Stimulated activated effector memory CD8-positive, alpha-beta T cell treated with anti-CD3 and anti-CD28 coated beads, Interleukin-12 subunit alpha, Interleukin-12 subunit beta, amount 100 ng/mL, for 72 hours (primary cell): ENCODE measurements around the gene ACE.

Experiments
- ATAC-seq: fragments of 150-1000 bp; cut with Tn5 transposase; 2 replicates; pipeline ENCODE4 v1.10.0; 2021
- DNase-seq, 2 donors: peaks; one replicate each; pipeline ENCODE4 v3.0.0; 2021 to 2022; ENCODE audit warnings: low spot score in 2 of 2
- H3K27ac Mint-ChIP-seq: one replicate; pipeline ENCODE4 v1.8.0; 2022; ENCODE audit warnings: mild to moderate bottlenecking, mixed read lengths
- H3K36me3 Mint-ChIP-seq: one replicate; pipeline ENCODE4 v1.8.0; 2022; ENCODE audit warnings: mild to moderate bottlenecking, mixed read lengths
- H3K4me1 Mint-ChIP-seq: one replicate; pipeline ENCODE4 v1.8.0; 2022; ENCODE audit warnings: mixed read lengths
- H3K4me3 Mint-ChIP-seq: one replicate; pipeline ENCODE4 v1.8.0; 2022; ENCODE audit warnings: mild to moderate bottlenecking, mixed read lengths
- H3K9me3 Mint-ChIP-seq: one replicate; pipeline ENCODE4 v1.8.0; 2022; ENCODE audit warnings: mixed read lengths

ACE gene

DNA sequence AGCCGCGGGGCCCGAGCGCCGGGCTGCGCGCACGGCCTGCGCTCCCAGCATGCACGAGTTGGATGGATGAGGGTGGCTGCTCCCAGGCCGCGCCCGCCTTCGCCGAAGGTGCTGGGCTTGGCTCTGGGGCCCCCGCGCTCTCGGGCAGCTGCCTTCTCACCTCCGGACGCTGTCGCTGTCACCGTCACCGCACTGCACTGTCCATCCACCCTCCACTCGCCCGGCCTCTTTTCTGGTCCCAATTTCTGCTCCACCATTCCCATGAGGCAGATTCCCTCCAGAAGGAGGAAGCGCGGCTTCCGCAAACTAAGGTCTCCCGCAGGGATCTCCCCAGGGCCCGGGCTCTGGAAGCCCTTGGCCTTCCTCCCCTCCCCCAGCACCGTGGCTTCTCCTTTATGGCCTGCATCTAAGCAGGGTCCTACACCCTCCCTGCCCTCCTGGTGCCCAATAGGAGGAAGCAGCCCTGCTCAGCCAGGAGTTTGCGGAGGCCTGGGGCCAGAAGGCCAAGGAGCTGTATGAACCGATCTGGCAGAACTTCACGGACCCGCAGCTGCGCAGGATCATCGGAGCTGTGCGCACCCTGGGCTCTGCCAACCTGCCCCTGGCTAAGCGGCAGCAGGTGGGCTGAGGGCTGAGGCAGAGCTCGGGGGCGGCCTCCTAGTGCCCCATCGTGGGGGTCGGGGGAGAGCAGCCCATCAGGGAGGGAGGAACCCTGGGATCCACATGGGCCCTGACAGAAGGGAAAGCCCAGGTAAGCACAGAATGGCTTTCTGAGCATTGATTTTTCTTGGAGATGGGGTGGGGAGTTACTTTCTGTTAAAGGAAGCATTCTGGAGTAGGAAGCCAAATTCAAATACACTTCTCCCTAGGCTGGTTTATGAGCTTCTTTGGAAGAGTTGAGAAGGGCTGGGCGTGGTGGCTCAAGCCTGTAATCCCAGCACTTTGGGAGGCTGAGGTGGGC is 899 bp downstream of the ACE start:
- H3K27ac Mint-ChIP-seq: peak overlapping the region; percentile 20
- ATAC-seq: peak; percentile 24

DNA sequence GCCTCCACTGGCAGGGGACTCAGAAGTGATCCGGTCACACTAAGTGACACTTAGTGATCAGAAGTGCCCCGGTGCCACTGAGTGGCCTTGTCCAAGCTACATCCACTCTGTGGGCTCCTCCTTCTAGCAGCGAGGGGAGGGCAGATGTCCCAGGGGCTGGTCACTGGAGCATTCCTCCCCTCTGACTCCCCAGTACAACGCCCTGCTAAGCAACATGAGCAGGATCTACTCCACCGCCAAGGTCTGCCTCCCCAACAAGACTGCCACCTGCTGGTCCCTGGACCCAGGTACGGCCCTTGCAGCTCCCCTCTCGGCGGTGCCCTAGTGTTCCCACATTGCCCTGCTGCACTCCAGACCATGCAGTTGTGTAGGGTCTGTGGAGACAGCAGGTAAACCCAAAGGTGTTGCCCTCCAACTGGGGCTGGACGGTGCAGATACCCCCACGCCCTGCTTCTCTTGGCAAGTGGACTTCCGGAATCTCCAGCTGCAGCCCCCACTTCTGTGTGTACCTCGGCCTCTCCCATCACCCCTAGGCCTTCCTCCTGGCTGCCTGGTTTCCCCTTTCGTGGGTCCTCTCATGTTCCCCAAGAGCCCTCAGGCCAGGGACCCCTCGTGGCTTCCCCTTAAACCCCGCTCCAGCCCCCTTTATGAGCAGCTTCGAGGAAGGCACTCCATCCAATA is 2.1 kb downstream of the ACE start:
- peaks cover 25% of the 10 kb centered on the region for H3K4me1 Mint-ChIP-seq
- H3K27ac Mint-ChIP-seq: no peak overlapping the region
- ATAC-seq (peak; percentile 87), DNase-seq (peak; percentile 56 to 86)
- peak overlapping the region; percentile 76 for H3K4me3 Mint-ChIP-seq
- H3K36me3 Mint-ChIP-seq: no peaks in the 10 kb centered on the region
- H3K9me3 Mint-ChIP-seq: no peaks in the 10 kb centered on the region

More for the DNA sequence above, 899 bp downstream of the ACE start:
- peak overlapping the region; percentile 76 for H3K4me3 Mint-ChIP-seq
- no peaks in the 10 kb centered on the region for H3K9me3 Mint-ChIP-seq
- H3K36me3 Mint-ChIP-seq: no peaks in the 10 kb centered on the region
- H3K4me1 Mint-ChIP-seq: peaks cover 25% of the 10 kb centered on the region
- no peak for DNase-seq

DNA sequence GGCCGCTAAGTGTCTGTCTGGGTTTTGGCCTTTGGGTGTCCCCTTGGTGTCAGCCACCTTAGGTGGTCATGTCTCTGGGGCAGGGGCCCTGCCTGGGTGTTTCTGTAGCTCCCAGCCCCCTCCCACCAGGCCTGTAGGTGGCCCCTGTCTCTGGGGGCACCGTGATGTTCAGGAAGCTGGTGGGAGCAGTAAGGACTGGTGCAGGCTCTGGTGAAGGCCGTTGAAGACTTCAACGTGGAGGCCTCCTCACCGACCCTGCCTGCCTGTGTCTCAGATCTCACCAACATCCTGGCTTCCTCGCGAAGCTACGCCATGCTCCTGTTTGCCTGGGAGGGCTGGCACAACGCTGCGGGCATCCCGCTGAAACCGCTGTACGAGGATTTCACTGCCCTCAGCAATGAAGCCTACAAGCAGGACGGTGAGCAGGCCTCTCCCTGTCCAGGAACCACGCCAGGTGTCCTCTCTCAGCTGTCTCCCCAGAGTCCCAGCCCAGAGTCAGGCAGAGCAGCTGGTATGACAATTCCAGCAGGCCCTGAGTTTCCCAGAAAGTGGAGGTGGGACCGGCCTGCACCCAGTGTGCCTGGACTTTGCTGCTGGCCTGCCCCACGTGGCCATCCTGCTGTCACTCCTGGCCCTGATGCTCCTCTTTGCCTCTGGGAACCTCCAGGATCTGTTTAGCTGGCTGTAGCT is 2.8 kb downstream of the ACE start:
- Mint-ChIP-seq H3K4me3 (no peak overlapping the region), H3K27ac (no peak overlapping the region), H3K4me1 (peaks cover 25% of the 10 kb centered on the region), H3K36me3 (no peaks in the 10 kb centered on the region), H3K9me3 (no peaks in the 10 kb centered on the region)
- DNase-seq: no peak
- ATAC-seq: no peak

DNA sequence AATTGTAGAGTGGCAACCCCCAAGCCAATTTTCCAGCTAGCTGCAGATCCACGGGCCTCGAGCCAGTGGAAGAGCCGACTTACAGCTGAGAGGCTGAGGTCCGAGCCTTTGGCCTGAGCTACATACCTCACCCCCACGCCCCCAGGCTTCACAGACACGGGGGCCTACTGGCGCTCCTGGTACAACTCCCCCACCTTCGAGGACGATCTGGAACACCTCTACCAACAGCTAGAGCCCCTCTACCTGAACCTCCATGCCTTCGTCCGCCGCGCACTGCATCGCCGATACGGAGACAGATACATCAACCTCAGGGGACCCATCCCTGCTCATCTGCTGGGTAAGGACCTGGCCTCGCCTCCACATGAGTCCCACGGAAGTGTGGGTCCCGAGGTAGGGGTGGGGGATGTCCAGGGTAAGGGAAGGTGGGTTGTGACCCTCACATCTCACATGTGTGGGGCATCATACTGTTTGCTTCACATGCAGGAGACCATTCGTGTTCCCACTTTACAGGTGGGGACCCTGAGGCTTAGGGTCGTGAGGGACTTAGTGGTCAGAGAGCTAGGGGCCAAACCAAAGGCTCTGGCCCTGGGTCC is 3.4 kb downstream of the ACE start:
- Mint-ChIP-seq H3K9me3 (no peaks in the 10 kb centered on the region), H3K4me1 (peaks cover 22% of the 10 kb centered on the region), H3K4me3 (no peak overlapping the region), H3K27ac (no peak overlapping the region), H3K36me3 (no peaks in the 10 kb centered on the region)
- DNase-seq: no peak
- no peak for ATAC-seq

DNA sequence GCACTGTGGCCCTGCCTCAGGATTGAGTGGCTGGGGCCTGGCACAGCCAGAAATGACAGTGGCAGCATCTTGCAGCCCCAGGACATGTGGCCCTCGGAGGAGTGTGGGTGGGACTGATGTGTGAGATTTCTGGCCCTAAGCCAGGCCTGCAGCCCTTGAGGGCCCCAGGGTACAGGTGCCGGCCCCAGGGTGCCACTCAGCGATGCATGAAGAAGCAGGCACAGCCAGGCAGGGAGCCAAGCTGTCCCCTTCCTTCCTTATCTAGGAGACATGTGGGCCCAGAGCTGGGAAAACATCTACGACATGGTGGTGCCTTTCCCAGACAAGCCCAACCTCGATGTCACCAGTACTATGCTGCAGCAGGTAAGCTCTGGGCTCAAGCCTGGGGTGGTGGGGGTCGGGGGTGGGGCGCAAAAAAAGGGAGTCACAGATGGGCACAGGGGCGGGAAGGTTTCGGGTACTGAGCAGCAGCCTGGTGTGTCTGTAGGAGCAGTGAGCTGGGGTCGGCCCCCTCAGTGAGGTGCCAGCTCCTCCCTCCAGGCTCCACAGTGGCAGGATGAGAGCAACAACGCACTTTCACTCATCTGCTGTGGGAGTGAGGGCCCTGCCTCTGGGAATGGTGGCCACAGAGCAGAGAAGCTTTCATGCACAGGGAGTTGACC is 4.1 kb downstream of the ACE start:
- Mint-ChIP-seq H3K9me3 (no peaks in the 10 kb centered on the region), H3K4me3 (no peak overlapping the region), H3K36me3 (no peaks in the 10 kb centered on the region), H3K4me1 (peaks cover 16% of the 10 kb centered on the region), H3K27ac (no peak overlapping the region)
- DNase-seq (no peak), ATAC-seq (no peak)

DNA sequence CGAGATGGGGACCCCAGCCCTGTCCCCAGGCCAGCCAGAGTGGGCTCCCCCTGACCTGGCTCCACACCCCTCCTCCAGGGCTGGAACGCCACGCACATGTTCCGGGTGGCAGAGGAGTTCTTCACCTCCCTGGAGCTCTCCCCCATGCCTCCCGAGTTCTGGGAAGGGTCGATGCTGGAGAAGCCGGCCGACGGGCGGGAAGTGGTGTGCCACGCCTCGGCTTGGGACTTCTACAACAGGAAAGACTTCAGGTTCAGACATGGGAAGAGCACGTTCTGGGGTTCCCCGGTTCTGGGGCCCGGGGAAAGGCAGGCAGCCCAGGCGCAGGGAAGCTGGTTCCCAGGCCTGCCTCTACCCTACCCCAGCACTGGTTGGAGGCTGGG is 4.6 kb downstream of the ACE start:
- no peak for ATAC-seq
- no peak overlapping the region for H3K27ac Mint-ChIP-seq
- H3K9me3 Mint-ChIP-seq: no peaks in the 10 kb centered on the region
- no peaks in the 10 kb centered on the region for H3K36me3 Mint-ChIP-seq
- H3K4me3 Mint-ChIP-seq: no peak overlapping the region
- peaks cover 16% of the 10 kb centered on the region for H3K4me1 Mint-ChIP-seq
- no peak for DNase-seq

DNA sequence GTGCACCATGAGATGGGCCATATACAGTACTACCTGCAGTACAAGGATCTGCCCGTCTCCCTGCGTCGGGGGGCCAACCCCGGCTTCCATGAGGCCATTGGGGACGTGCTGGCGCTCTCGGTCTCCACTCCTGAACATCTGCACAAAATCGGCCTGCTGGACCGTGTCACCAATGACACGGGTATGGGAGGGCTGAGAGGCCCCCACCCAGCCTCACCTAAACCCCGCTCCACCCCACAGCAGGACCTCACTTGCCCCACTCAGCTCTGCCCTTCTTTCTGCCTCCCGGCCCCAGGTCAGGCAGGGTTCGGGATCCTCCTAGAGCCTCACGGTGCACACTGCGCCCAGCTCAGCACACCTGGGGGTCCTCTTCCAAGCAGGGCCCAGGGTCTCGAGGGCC is 5.6 kb downstream of the ACE start:
- H3K4me3 Mint-ChIP-seq: no peak overlapping the region
- DNase-seq (no peak), ATAC-seq (no peak)
- no peaks in the 10 kb centered on the region for H3K9me3 Mint-ChIP-seq
- peak overlapping the region; percentile 53 for H3K27ac Mint-ChIP-seq
- H3K36me3 Mint-ChIP-seq: no peaks in the 10 kb centered on the region
- peaks cover 14% of the 10 kb centered on the region for H3K4me1 Mint-ChIP-seq

DNA sequence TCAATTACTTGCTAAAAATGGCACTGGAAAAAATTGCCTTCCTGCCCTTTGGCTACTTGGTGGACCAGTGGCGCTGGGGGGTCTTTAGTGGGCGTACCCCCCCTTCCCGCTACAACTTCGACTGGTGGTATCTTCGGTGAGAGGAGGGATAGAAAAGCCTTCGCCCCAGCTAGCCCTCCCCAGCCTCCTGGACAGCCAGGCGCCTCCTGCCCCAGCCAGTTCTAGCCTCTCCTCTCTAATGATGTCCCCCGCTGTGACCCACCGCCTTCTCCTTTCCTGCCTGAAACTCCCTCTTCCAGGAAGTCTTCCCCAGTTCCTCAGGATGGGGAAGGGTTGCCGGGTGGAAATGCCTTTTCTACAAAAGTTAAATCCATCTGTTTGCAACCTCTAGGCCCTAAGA is 6.2 kb downstream of the ACE start:
- Mint-ChIP-seq H3K36me3 (no peaks in the 10 kb centered on the region), H3K4me3 (no peak overlapping the region), H3K27ac (peak overlapping the region; percentile 24), H3K4me1 (peaks cover 9% of the 10 kb centered on the region), H3K9me3 (no peaks in the 10 kb centered on the region)
- DNase-seq: no peak
- ATAC-seq: no peak

DNA sequence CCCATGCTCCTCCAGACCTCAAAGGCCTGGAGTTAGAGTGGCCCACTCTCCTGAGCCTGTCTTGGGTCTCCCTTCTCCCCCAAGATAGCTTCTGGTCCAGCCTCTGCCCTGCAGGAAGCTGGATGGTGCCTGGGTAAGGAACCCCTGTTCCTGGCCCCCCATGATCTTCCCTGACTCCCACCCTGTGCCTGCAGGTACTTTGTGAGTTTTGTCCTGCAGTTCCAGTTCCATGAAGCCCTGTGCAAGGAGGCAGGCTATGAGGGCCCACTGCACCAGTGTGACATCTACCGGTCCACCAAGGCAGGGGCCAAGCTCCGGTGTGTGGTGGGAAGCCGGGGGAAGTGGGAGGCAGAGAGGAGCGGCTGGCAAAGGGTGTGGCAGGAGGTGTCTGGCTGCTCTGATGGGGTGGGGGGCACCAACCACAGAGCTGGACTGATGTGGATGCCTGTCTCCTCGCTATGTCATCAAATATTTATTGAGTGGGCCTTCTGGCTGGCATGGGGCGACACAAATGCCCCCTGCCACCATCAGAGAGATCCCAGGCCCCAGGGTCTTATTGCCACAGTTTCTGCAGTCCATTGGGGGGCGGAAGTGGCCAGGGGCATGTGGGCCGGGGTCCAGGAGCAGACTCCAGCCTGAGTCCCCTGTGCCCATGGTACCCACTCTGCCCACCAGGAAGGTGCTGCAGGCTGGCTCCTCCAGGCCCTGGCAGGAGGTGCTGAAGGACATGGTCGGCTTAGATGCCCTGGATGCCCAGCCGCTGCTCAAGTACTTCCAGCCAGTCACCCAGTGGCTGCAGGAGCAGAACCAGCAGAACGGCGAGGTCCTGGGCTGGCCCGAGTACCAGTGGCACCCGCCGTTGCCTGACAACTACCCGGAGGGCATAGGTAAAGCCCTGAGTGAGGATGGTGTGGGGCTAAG is 7.1 kb downstream of the ACE start:
- no peak for DNase-seq
- no peaks in the 10 kb centered on the region for H3K36me3 Mint-ChIP-seq
- H3K27ac Mint-ChIP-seq: peak overlapping the region; percentile 24
- no peak for ATAC-seq
- H3K4me1 Mint-ChIP-seq: peaks cover 6% of the 10 kb centered on the region
- H3K9me3 Mint-ChIP-seq: no peaks in the 10 kb centered on the region
- no peak overlapping the region for H3K4me3 Mint-ChIP-seq

DNA sequence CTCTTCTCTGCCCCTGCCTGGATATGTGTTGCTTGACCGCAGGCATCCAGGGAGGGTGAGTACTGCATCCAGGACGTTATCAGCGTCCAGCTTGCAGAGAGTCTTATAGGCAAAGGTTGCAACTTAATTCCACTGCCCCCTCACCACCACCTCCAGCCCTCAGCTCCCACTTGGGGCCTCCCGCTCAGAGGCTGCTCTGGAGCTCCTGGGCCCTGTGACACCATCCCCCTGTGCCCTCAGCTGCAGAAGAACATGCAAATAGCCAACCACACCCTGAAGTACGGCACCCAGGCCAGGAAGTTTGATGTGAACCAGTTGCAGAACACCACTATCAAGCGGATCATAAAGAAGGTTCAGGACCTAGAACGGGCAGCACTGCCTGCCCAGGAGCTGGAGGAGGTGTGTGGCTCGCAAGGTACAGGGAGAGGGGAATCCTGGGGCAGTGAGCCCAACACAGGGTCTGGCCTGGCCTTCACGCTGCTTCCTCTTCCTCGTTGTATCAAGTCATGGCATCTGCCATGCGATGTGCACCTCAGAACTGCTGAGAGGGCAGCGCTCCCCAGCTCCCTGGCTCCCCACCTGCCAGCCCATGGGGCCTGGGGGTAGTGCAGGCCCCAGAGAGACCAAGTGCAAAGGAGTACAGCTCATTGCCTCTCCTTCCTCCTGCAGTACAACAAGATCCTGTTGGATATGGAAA is 9.6 kb downstream of the ACE start:
- Mint-ChIP-seq H3K27ac (no peak overlapping the region), H3K36me3 (no peaks in the 10 kb centered on the region), H3K9me3 (no peaks in the 10 kb centered on the region), H3K4me1 (no peaks in the 10 kb centered on the region), H3K4me3 (no peak overlapping the region)
- no peak for ATAC-seq
- DNase-seq: no peak

DNA sequence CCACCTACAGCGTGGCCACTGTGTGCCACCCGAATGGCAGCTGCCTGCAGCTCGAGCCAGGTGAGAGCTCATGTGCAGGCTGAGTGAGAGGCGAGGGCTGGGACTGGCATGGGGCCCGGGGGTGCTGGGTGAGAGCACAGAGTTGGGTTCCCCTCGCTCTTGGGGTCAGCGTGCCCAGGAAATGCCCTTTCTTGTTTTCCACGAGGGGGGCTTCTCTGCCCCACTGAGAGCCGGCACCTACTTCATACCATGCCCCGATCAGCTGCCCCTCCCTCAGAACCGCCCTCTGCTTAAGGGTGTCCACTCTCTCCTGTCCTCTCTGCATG is 10.1 kb downstream of the ACE start:
- Mint-ChIP-seq H3K9me3 (no peaks in the 10 kb centered on the region), H3K4me1 (no peaks in the 10 kb centered on the region), H3K27ac (no peak overlapping the region), H3K4me3 (no peak overlapping the region), H3K36me3 (no peaks in the 10 kb centered on the region)
- ATAC-seq (no peak), DNase-seq (no peak)

DNA sequence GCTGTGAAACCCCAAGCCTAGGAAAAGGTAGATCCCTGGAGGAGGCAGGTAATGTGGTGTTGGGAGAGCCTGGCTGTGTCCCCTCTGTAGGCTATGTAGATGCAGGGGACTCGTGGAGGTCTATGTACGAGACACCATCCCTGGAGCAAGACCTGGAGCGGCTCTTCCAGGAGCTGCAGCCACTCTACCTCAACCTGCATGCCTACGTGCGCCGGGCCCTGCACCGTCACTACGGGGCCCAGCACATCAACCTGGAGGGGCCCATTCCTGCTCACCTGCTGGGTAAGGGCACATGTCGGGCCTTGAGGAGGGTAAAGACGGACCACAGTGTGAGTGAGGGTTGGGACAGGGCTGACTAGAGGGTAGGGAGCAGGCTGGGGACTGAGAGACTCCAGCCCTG is 12.0 kb downstream of the ACE start:
- no peaks in the 10 kb centered on the region for H3K9me3 Mint-ChIP-seq
- ATAC-seq (no peak), DNase-seq (no peak)
- no peak overlapping the region for H3K4me3 Mint-ChIP-seq
- H3K4me1 Mint-ChIP-seq: no peaks in the 10 kb centered on the region
- no peaks in the 10 kb centered on the region for H3K36me3 Mint-ChIP-seq
- peak overlapping the region; percentile 23 for H3K27ac Mint-ChIP-seq

DNA sequence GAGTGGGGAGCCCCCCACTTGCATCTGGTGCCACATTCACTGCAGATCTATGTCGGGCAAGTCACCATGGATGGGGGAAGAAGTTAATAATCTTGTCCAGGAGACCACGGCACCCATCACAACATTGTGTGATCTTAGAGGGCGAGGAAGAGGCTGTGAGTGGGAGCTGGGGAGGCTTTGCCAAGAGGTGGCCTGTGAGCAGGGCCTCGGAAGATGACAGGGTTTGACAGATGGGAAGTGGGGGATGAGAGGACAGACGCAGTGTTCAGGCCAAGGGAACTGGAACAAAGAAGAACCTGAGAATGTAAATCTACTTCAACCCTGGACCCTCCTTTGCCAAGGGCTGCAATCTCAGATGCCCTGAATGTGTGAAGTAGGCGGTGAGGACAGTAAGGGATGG is 12.4 kb downstream of the ACE start:
- Mint-ChIP-seq H3K36me3 (no peaks in the 10 kb centered on the region), H3K4me3 (no peak overlapping the region), H3K4me1 (no peaks in the 10 kb centered on the region), H3K9me3 (no peaks in the 10 kb centered on the region), H3K27ac (peak overlapping the region; percentile 23)
- DNase-seq (no peak), ATAC-seq (no peak)

DNA sequence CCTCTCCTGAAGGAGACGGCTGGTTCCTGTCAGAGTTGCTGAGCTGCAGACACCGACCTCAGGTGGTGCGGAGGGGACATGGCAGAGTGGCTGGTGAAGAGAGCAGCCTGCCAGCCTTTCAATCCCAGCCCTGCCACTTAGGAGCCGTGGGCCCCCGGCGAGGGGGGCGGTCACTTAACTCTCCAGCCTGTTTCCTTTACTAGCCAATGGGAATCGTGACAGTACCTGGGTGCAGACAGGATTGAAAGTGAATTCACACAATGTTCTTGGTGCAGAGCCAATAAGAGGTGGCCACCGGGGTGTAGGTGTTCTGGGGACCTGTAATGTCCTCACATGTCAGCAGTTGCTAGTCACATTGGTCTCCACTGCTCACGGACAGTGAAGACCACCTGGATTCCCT is 13.5 kb downstream of the ACE start:
- H3K4me1 Mint-ChIP-seq: no peaks in the 10 kb centered on the region
- ATAC-seq: no peak
- H3K9me3 Mint-ChIP-seq: no peaks in the 10 kb centered on the region
- no peak overlapping the region for H3K4me3 Mint-ChIP-seq
- no peaks in the 10 kb centered on the region for H3K36me3 Mint-ChIP-seq
- no peak for DNase-seq
- H3K27ac Mint-ChIP-seq: peak overlapping the region; percentile 33
